AG08395 (cell line): Measurements from ENCODE around the gene PRDM10.
A peak's percentile ranks its signal among the peaks of the same experiment; 100 is the strongest.
"Not testable (repeated sequence)": the region's sequence is repeated elsewhere in the genome, so short reads cannot be mapped to it uniquely, and the experiment has no call there.

Source experiments
- DNase-seq: peaks from one replicate; pipeline ENCODE4 v3.0.0; 2012; ENCODE audit warnings: mixed read lengths, low spot score

Gene PRDM10

GRCh38 chr11:130015846-130016245 is 13.2 kb upstream of the PRDM10 start:
- not testable (repeated sequence) for DNase-seq

- DNase-seq: no peak
Observed at GRCh38 chr11:130008326-130008725, 5.7 kb upstream of the PRDM10 start.

DNA sequence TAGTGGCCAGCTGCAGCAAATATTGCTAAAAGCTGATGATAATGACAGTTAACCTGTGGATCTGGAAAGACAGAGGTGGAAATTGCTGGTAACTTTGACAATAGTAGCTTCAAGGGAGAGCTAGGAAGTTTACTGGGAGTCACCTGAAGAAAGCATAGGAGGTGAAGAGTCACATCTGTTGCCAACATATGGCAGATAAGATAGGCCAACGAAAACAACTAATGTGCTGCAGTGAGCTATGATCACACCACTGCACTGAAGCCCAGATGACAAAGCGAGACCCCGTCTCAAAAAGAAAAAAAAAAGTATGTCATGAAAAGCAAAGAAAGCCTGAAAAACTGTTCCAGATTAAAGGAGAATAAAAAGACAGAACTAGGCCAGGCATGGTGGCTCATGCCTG is 4.3 kb upstream of the PRDM10 start:
- no peak for DNase-seq

GRCh38 chr11:130003717-130004001 is 1.0 kb upstream of the PRDM10 start:
- DNase-seq: no peak

DNA sequence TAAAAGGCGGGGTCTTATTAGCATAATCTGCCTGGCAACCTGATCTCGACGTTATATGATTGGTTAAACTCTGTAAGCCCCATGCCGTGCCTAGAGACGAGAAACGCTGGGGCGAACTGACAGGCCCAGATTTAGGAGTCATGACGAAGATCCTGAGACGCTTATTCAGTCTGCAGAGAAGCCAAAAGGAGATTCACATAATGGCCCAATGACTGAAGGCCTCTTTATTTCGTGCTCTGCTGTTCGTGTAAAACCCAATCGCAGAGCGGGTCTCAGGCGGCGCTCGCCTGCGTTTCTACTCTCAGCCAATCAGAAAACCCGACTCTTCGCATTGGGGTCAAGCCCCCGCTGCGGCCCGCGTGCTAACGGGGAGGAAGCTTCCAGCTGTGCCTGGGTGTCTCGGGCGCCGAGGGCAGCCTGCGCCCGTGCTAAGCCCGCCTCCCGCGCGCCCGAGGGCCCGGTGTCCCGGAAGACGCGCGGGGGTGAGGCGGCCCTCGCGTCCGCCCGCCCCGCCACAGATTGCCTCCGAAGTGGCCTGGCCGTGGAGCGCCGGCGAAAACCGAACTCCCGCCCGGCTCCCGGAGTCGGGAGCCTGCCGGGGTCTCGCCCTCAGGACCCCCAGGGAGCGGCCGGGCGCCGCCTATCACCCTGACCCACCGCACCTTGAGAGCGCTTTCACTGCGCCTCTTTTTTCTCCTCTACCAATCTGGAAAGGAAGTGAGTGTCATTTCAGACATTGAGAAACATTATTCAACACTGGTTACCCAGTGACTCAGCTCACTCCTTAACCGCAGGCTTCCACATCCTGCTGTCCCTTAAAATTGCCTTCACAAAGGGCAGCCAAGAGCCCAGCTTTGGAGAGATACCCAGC is 446 bp upstream of the PRDM10 start:
- peak; percentile 99 for DNase-seq

DNA sequence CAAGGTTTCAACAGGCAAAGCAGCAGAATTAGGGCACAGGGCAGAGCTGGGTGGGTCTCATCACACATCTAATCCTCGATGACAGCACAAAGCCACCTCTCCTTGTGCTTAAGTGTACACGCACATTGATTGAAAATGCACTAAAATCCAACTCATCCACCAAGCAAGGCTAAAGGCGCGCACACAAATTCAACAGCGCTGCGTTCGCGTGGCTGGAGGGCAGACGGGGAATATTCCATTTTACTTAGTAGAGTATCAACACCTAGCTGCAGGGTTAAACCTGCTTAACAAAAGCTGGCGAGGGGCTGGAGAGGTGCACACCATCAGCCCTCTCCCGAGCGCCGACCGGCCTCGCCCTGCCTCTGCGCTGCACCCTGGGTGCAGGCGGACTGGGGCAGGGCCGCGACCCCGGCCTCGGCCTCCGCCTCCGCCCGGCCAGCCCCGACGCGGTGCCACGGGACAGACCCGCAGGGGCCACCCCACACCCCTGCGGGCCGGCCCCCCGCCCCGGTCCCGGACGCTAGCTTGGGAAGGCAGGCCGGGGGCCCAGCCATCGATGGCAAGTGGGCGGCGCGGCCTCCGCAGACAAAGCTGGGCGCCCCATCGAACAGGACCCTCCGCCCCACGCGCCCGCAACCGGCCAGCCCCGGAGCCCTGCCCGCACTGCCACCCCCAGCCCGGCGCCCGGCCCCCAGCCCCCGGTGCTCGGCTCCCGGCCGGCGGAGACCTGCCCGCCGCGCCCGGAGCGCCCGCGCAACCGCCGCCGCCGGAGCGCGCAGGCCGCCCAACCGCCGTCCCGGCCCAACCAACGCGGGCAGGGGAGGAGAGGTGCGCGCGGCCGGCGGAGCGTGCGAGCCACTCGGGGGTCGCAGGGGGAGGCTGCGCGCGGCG is 929 bp downstream of the PRDM10 start:
- peak; percentile 17 for DNase-seq

GRCh38 chr11:130000552-130001176 is 2.0 kb downstream of the PRDM10 start:
- DNase-seq: no peak

- no peak for DNase-seq
Observed at GRCh38 chr11:129999407-129999806, 3.2 kb downstream of the PRDM10 start.

GRCh38 chr11:129998905-129999304 is 3.7 kb downstream of the PRDM10 start:
- DNase-seq: no peak

DNA sequence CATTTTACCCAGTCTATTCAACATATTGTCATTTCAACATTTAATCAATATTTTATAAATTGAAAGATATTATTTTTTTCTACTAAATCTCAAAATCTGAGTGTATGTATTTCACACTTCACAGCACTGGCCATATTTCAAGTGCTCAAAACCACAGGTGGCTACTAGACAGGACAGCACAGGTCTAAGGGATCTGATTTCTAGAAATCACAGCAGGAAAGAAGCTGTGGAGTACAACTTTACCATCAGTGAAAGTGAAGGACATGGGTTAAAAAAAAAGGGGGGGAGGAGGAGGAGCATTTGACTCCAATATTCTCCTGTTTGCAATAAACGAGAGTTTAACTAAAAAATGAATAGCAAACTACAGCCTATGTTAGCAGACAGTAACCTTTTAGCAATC is 4.5 kb downstream of the PRDM10 start:
- no peak for DNase-seq

DNA sequence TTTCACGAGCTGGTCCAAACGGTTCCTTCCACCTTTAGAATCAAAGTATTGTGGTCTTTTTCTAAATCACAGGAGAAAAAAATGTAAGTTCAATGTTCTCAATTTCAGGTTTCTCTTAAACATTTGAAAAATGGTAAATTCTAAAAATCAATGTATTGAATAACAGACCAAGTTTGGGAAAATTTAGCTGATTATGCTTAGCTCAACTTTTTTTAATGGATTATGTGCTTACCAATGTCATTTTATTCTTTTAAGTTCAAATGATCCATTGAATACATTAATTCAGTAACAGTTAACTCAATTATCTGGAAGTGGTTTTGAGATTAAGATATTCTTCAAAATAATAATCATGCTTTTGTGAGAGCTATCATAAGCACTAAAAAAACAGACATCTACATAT is 5.1 kb downstream of the PRDM10 start:
- no peak for DNase-seq

- no peak for DNase-seq
Observed at GRCh38 chr11:129996113-129996870, 6.3 kb downstream of the PRDM10 start.

DNA sequence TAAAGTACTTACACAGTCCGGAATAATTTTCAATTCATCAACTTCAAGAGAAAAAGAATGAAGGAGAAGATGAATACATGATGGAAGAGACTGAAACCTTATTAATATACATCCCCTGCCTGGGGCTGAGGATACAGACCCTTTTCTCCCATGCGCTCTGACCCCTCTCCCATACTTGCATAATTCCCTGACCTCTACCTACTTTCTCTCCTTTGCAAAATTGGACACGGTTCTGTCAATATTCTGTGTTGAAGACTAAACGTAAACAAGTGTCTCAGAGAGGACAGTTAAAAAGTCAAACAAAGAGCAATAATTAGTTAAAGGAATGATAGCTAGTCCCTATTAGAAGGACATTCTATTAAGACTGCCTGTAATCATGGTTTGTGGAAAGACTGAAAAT is 7.5 kb downstream of the PRDM10 start:
- DNase-seq: no peak

- no peak for DNase-seq
Observed at GRCh38 chr11:129992161-129992944, 10.3 kb downstream of the PRDM10 start.

DNA sequence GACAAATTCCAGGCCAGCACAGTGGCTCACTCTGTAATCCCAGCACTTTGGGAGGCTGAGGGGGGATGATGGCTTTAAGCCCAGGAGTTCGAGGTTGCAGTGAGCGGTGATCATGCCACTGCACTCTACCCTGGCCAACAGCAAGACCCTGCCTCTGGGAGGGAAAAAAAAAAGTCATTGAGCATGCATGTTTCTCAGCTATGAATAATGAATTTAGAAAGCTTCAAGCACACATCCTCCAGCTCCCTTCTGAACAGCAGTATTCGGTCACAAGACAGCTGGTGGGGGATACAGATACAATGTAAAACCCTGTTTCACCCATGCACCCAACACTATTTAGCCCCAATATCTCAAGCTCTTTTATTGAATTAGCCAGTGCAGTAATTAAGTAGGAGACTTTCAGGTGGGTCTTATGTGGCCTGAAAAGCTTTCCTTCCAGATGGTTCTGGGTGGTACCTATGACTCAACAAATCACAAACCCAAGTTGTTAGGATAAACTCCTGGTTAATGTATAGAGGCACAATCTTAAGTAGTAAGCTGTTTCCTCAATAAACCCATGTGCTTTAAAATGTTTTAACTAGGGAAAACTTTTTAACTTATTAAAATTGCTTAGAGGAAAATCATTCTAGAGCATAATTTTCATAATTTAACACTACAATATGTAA is 13.4 kb downstream of the PRDM10 start:
- no peak for DNase-seq

- DNase-seq: no peak
Observed at GRCh38 chr11:129987950-129988349, 14.7 kb downstream of the PRDM10 start.

- DNase-seq: no peak
Observed at GRCh38 chr11:129985823-129986222, 16.8 kb downstream of the PRDM10 start.

DNA sequence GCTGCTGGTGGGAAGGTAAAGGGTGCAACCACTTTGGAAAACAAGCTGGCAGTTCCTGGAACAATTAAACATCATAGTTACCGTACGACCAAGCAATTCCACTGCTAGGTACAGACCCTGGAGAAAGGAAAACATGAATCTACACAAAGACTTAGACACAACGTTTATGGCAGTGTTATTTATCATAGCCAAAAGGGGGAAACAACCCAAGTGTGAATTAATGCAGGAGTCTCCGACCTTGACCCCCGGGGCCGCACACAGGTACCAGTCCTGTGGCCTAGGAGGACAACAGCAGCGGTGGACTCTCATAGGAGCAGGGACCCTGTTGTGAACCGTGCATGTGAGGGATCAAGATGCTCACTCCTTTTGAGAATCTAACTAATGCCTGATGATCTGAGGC is 22.5 kb downstream of the PRDM10 start:
- DNase-seq: no peak

GRCh38 chr11:129979046-129979605 is 23.5 kb downstream of the PRDM10 start:
- no peak for DNase-seq

- DNase-seq: no peak
Observed at GRCh38 chr11:129978447-129978846, 24.2 kb downstream of the PRDM10 start.
